HG03108 (cell line): ENCODE results near the gene AARS1.
A peak's percentile ranks its signal among the peaks of the same experiment; 100 is the strongest.
"Not testable (repeated sequence)": the region's sequence is repeated elsewhere in the genome, so short reads cannot be mapped to it uniquely, and the experiment has no call there.

Source experiments
- ATAC-seq: cut with Tn5 transposase; IDR thresholded peaks from one replicate; pipeline ENCODE4 v1.9.1; 2021; ENCODE audit warnings: moderate library complexity; ENCODE audit not compliant: unreplicated experiment

Gene AARS1

DNA sequence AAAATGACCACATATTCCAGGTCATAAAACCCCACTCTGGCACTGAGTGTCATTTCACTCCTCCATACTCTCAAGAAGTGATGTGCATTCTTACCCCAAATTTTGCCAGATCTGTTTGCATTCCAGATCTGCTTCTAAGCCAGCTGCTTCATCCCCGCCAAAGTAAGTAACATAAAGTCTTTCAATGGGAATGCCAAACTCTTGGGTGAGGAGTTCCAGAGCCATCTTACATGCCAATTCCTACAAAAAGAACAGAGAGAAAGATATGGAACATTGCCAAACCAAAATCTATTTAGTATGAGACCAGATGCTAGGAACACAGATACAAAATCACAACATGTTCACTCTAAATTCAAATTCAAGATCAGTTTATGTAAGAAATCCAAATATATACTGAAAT, 12.9 kb downstream of the AARS1 start:
- no peak for ATAC-seq

DNA sequence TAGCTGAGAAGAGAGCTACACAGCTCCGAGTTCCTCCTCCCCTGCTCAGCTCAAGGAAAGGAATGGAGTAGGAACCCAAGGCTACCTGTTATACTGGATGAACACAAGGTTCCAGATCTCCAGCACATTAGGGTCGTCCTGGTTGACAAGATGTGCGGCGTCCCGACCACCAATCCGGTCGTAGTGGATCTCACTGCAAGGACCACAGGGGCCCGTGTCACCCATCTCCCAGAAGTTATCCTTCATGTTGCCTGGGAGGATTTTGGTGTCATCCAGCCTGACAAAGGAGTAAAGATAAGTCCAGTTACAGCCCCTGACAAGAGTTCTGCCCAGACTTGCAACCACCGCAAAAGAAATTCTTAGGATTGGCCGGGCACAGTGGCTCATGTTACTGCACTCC, 17.6 kb downstream of the AARS1 start:
- no peak for ATAC-seq

DNA sequence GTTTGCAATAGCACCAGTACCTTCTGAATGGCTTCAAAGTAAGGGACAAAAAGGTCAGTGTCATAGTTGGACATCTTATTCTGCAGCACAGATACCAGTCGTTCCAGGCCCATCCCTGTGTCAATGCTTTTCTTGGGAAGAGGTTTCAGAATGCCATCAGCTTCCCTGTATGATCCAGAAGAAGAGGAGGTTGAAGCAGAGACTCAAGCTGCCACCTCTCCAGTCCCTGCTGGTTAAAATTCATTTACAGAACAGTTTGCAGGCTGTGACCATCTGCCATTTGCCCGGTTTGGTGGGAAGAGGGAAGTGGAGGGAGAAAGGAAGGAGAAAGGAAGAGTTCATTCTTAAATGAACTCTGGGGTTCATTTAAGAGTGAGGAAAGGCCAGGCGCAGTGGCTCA, 19.1 kb downstream of the AARS1 start:
- no peak for ATAC-seq

DNA sequence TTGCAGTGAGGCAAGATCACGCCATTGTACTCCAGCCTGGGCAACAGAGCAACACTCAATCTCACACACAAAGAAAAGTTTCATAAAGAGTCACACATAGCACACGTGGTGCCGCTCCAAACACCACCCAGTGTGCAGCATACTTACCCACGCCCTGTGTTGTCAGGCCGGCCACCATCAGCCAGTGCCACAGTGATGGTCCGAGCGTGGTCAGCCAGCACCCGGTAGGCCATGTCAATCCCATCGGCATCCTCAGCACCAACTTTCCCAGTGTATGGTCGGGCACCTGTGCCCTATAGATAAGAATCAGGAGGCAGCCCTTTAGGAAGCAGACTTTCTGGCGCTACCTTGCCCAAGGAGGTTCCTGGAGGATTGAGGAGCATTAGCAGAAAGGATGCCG, 19.8 kb downstream of the AARS1 start:
- ATAC-seq, result no peak

DNA sequence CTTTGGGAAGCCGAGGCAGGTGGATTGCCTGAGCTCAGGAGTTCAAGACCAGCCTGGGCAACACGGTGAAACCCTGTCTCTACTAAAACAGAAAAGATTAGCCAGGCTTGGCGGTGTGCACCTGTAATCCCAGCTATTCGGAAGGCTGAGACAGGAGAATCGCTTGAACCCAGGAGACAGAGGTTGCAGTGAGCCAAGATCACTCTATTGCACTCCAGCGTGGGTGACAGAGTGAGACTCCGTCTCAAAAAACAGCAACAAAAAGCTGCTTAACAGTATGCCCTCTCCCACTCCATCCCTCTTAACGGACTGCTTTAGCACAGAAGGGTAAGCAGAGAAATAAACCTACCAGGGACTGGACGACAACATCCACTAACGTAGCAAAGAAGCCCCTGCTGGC, 21.4 kb downstream of the AARS1 start:
- not testable (repeated sequence) for ATAC-seq

DNA sequence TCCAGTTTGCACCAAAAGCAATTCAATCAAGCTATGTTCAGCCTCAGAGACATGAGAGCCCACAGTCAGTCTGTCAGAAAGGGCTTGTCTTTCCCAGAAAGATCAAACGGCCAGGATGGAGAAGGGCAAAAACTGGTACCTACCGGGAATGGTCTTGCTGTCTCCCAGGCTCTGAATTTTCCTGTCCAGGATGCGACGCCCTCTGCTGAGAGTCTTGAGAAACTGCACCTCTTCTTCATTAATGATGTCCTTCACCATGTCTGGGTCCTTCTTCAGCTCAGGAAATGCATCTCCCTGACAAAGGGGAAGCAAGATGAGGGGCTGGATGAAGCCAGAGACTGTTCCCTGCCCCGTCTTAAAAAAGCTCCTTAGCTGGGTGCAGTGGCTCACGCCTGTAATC, 21.8 kb downstream of the AARS1 start:
- ATAC-seq, result no peak

DNA sequence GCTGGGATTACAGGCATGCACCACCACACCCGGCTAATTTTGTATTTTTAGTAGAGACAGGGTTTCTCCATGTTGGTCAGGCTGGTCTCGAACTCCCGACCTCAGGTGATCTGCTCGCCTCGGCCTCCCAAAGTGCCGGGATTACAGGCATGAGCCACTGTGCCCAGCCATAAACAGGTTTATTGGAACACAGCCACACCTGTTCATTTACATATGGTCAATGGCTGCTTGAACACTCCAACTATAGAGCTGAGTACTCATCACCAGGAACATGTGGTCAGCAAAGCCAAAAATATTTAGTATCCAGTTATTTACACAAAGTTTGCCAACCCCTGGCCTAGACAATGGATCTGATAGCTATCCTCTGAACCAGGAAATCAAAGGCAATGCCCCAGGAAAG, 29.4 kb downstream of the AARS1 start:
- ATAC-seq, result not testable (repeated sequence)

DNA sequence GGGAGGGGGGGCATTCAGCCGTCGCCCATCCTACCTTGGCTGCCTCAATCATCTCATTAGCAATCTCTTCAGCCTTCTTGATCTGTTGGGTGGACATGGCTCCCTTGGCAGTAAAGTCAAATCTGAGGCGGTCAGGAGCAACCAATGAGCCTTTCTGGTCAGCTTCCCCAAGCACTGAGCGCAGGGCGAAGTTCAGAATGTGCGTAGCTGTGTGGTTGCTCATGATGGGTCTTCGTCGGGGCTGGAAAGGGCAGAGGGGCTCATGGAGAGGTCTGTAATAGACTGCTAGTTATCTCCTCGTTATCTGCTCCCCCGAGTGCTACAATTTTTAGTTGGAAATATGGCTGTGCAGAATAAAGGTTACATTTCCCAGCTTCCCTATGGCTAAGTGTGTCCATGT, 30.4 kb downstream of the AARS1 start:
- ATAC-seq, result no peak

DNA sequence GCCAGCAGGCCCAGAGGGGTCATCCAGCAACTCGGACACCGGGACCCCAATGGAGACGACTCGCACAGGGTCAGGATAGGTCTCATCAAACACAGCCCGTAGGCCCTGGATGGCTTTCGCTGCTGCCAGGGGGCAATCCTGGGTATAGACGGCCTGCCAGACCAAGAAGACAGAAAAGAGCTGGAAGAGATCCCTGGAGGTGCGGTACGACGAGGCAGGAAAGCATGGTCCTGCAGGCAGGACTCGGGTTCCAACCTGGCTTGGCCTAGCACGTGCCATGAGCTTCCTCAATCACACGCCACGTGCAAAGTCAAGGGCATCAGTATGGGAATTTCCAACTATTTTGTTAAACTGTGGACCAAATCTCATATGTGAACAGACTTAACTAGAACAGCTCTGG, 31.2 kb downstream of the AARS1 start:
- ATAC-seq, result no peak

DNA sequence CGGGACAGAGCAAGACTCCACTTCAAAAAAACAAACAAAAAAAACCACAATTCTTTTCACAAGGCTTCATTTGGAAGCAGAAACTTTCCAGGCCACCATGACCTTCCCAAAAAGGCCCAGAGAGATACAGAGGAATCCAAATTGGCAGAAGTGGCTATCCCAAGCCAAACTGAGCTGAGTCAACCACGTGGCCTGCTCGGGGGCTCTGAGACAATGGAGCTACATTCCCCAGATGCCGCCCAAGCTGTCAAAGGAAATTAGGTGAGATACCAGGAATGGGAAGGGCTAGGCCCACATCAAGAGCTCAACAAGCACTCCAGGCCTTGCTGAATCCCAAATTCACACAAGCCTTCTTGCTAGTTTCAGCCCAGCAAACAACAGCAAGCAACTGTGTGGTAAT, 31.9 kb downstream of the AARS1 start:
- no peak for ATAC-seq

DNA sequence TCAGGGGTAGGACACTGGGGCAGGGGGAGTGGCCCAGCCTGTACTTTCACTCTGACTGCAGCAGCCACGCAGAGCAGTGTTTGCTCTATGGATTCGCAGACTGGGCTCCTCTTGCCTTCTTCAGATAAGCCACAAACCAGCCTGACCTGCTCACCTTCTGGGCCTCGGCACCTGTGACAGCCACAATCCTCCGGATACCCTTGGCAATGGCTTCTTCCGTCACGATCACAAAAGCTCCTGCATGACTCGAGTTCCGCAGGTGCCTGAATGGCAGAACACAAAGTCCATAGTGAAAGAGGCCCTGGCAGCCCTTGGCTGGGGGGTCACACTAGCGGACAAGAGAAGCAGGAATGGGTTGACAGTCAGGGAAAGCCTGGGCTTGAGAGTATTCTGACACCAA, 33.7 kb downstream of the AARS1 start:
- no peak for ATAC-seq

DNA sequence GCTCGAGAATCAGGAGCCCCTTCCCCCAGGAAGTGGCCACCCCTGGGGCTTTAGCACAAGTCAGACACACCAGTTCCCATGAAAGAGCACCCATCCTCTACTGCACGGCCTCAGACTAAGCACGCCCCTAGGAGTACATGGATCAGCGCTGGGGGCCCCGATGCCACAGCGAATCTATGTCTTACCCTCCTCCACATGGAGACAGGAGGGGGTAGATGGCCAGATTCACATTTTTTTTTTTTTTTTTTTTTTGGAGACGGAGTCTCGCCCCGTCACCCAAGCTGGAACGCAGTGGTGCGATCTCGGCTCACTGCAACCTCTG, 34.4 kb downstream of the AARS1 start:
- no peak for ATAC-seq

DNA sequence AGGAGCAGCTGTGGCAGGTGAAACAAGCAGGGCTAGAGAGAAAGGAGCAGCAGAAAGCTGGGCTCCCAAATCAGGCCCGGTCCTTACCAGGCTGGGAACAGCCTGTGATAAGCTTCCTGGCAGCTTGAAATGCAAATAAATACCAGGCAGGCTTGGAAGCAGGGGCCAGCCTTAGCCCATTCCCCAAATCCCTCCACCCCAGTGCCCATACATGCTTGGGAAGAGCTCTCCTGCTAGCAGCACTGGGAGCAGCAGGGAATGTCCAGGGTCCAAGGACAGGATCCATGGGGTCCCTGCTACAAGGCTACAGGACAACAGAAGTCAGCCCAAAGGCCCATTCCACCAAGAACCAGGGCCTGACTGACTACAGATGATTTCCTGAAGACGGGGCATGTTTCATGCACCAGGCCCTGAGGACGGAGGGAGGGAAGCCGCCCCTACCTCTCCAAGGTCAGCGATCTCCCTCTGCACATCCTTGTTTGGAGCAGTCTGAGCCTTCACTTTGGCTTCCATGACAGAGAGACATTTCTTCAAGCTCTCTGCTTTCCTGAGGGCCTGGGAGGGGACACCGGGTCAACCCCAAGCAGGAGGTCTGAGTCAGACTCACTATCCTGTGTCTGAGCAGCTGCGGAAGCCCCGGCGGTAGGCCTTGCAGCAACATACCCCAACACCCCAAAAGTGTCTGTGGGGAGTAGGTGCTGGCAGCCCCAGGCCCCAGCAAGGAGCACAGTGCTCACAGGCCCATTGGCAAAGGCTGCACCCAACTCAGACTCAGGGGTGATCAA, 34.9 kb downstream of the AARS1 start:
- no peak for ATAC-seq

DNA sequence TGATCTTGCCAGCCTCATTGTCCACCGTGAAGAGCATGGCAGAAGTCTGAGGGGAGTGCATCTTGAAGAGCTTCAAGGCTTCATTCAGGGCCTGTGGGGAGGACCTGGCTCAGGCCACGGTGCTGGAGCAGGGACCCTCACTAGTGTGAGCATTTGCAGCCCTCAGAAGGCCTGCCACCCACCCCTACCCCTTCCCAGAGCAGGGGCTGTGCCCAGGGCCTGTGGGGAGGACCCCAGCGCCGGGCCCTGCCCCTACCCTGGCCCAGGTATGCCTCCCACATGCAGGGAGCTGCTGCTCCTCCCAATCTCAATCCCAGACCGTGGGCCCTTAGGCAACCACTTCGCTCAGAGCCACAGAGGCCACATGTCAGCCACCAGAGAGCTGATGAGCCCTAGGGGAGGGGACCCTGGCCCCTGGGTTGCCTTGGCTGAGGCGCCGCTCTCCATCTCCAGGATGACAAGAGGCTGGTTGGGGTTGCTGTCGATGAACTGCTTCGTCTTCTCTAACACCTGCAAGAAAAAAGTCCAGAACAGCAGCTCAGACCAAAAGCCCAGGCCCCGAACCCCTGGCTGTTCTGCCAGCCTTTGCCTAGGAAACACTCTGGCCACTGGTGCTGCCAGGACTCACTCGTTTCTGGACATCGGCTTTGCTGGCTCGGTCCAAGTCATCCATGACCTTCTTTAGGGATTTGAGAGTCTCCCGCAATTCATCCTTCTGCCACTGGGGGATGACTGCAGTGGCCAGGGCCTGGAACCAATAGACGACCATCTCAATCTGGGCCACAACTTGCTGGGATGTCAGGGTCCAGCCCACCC, 35.8 kb downstream of the AARS1 start:
- ATAC-seq, result no peak

DNA sequence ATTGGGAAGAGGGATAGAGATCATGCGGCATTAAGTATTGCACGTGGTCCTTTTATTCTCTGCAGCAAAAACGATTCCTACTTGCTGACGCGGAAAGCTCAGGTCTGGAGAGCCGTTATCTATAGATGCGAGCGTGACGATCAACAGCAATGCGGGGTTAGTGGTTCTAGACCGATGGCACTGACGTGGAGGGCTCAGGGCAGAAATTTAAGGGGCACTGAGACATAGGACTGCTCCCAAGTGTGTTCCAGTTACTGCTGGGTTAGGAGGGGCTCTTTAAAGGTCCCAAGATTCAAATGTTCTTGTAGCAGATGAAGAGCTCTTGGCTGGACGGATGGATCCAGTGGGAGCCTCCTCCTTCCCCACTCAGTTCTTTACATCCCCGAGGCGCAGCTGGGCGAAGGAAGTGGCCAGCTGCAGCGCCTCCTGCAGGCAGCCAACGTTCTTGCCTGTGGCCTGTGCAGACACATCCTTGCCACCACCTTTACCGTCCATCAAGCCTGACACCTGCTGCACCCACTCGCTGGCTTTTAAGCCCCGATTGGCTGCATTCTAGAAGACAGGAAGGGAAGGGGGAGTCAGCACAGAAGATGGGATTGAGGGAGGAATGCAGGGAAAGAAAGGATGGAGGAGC, 36.8 kb downstream of the AARS1 start:
- ATAC-seq, result no peak

DNA sequence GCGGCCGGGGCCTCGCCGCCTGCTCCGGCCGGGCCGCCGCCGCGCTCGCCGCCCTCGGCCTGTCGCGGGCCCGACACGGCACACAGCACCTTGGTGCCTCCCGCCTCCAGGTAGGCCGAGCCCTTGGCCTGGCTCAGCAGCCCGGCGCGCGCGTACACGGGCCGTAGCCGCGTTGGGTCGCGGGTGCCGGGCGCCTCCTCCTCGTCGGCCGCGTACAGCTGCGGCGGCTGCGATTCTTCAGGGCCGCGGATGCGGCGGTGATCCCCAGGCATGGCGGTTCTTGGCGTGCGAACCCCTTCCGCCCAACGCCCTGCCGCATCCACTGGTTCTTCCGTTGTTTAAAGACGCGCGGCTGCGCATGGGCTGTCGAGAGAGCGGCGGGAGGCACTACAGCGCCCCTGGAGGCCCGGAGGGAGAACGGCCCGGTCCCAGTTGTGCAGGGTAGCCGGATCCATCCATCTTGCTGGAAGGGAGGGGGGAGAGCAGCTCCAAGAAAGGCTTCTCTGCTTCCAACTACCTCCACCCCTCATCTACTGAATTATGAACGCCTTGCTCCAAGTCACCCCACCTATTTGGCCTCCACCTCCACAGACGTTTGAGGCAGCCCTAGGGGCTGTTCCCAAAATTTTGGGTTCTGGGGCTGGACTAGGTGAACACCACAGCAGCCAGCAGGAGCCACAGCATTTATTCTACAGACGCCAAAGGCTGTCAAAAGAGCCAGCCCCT, 37.5 kb downstream of the AARS1 start, which contains the start of gene EXOSC6:
Gene EXOSC6, minus strand, starts transcription at position 312 of the 726 bp plus-strand sequence. Its CDS starts 40 bp downstream, at position 272.
- ATAC-seq, result peak; percentile 88

DNA sequence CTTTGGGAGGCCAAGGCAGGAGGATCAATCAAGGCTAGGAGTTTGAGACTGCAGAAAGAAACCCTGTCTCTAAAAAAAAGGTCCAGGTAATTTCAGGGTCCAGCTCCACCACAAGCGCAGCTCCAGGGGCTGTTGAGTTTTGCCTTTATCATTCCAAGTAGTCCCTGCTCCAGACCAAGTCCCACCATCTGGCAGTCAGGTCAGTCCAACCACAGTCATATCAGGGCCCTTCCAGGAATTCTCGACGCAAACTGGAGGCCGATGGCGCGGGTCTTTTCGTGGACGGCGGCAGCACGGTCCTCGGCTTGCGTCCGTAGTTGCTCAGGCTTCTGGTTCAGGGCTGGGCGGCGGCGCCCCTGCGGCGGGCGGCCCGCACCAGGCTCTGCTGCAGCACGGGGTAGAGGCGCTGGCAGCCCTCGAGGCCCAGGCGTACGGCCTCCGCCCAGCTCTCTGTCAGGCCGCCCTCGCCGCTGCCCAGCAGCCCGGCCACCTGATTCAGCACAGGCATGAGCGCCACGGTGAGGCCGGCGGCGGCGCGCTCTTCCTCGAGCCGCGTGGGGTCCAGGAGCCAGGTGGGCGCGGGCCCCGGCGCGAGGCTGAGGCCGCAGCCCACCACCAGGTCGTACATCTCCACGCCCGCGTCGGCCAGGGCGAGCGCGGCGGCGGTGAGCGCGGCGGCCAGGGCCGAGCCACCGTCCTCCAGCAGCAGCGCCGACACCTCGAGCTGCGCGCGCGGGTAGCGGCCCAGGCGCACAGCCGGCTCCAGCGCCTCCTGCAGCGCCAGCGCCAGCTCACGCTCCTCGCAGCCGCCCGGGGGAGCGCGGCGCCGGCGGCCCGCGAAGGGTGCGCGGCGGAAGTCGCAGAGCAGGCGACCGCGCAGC, 38.3 kb downstream of the AARS1 start:
- ATAC-seq, result peak; percentile 33

DNA sequence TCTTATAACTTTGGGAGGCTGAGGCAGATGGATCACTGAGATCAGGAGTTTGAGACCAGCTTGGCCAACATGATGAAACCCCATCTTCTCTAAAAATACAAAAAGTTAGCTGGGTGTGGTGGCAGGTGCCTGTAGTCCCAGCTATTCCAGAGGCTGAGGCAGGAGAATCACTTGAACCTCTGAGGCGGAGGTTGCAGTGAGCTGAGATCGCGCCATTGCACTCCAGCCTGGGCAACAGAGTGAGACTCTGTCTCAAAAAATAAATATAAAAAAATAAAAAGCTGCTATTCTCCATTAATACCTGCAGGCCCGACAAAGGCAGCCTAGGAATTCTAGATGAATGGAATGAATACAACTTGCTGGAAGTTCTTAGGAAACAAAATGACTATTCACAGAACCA, 39.6 kb downstream of the AARS1 start:
- ATAC-seq, result not testable (repeated sequence)

DNA sequence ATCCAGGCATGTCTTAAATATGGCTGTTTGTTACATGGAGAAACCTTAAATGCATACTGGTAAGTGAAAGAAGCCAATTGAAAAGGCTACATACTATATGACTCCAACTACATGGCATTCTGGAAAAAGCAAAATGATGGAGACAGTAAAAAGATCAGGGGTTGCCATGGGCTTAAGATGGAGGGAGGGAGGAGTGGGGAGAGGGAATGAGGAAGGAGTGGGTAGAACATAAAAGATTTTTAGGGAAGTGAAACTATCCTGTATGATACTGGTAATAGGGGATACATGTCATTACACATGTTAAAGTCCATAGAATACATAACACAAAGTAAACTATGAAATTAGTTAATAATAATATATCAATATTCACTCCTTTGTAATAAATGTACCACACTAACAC, 50.5 kb downstream of the AARS1 start:
- not testable (repeated sequence) for ATAC-seq

DNA sequence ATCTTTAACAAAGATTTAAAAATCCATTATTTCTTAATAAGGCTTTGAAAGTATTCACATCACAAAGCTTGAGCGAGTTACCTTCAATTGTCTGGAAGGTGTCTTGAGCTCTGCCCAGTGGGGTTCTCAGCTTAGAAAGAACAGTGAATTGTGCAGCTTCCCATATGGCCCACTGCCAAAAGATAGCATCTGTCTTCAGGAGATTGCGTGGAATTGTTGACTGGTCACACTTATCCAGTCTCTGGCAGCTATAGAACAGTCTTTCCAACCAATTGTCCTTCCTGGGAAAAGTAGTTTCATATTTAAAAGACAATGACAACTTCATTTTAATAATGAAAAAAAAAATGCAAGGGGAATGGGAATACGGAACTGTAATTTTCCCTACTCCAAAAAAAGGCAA, 57.5 kb downstream of the AARS1 start:
- not testable (repeated sequence) for ATAC-seq
